NCI-H1092 (cell line): ENCODE data around the gene NFAM1.

Source experiments
- DNase-seq: peaks from one replicate; lab custom pipeline; 2025; lab: John Stamatoyannopoulos, UW

NFAM1 gene

GRCh38 chr22:42335839-42336378 lies 96.3 kb downstream of the NFAM1 start:
- DNase-seq, result no peak

- no peak for DNase-seq
These were observed 97.2 kb downstream of the NFAM1 start for GRCh38 chr22:42334875-42335512.

- no peak for DNase-seq
These were observed 98.7 kb downstream of the NFAM1 start for GRCh38 chr22:42333544-42333943.

DNA sequence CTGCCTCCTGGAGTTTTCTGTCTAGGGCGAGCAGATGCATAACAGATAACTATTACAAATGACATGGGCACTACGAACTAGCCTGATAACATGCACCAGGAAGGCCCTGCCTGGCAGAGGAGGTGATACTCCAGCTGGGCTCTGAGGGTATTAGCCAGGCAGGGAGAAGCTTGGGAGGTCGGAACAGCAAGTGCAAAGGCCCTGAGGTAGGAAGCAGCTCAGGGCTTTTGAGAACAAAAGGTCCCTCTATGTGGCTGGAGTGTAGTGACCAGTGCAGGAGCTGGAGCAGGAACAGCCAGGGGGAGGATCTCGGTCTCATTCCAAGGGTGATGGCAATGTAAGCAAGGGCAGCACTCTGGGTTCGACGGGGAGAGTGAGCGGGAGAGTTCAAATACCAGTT lies 100.1 kb downstream of the NFAM1 start:
- no peak for DNase-seq

- peak; percentile 24 for DNase-seq
These were observed 101.2 kb downstream of the NFAM1 start for GRCh38 chr22:42331014-42331413.
